ENCODE data around the gene CELF2. TPM values are rescaled to one million over a fixed set of nuclear protein-coding genes. Genes with fewer than 3 reads are reported as not detected.

CELF2 gene
- total RNA-seq, 1 experiment from 2014 or later, result 0.07 TPM

DNA sequence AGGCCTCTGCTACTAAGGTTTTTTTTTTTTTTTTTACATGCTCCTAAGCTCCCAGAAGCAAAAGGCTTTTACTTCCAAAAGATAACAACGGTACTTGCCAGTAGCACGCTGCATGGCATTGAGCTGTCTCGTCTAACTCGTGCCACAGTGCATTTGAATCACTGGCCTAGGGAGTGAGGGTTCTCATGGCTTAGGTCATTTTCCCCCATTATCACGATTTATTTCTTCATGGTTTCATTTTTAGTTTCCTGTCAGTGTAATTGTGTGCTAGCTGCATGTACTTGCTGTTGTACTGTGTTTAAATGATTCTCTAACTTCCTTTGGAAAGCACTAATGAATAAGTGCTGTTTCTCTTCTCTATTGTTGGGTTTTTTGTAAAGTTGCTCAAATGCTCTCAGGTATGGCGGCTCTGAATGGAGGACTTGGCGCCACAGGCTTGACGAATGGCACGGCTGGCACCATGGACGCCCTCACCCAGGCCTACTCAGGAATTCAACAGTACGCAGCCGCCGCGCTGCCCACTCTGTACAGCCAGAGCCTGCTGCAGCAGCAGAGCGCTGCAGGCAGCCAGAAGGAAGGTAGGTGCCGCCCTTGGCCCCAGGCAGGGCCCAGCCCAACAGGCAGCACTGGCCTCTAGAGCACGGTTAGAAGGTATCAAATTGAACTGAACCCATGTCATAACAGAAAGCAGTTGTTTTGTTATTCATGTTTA lies 303.3 kb downstream of the CELF2 start:
- BruUV-seq (replicated peaks), result no TSS peak
- TF ChIP-seq, protein P1, sequence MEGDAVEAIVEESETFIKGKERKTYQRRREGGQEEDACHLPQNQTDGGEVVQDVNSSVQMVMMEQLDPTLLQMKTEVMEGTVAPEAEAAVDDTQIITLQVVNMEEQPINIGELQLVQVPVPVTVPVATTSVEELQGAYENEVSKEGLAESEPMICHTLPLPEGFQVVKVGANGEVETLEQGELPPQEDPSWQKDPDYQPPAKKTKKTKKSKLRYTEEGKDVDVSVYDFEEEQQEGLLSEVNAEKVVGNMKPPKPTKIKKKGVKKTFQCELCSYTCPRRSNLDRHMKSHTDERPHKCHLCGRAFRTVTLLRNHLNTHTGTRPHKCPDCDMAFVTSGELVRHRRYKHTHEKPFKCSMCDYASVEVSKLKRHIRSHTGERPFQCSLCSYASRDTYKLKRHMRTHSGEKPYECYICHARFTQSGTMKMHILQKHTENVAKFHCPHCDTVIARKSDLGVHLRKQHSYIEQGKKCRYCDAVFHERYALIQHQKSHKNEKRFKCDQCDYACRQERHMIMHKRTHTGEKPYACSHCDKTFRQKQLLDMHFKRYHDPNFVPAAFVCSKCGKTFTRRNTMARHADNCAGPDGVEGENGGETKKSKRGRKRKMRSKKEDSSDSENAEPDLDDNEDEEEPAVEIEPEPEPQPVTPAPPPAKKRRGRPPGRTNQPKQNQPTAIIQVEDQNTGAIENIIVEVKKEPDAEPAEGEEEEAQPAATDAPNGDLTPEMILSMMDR (IDR thresholded peaks at IDR 0.05; ENCODE audit: unreplicated experiment), result no peak
- POLR2A ChIA-PET, result interaction anchor here (0.6 to 0.7 kb wide), 2 partner anchors 36 to 137 kb away, joined by 3 to 5 read pairs; no protein-coding TSS in a partner anchor
- CTCF ChIA-PET, result interaction anchor here (0.6 kb wide), 3 partner anchors 991 to 1974 kb away, joined by 3 to 4 read pairs (median 3); no protein-coding TSS in a partner anchor
- H3K27ac Mint-ChIP-seq (ENCODE audit: low read depth, unreplicated experiment), result no peak overlapping the region
- H3K27me3 Mint-ChIP-seq (ENCODE audit: insufficient read depth, unreplicated experiment), result peaks cover 3% of the 10 kb centered on the region
- H3K36me3 Mint-ChIP-seq (ENCODE audit: insufficient read depth, unreplicated experiment), result no peaks in the 10 kb centered on the region
- no peak for DNase-seq (ENCODE audit: unreplicated experiment)
- H3K4me3 Mint-ChIP-seq (ENCODE audit: unreplicated experiment), result no peak overlapping the region
- no peaks in the 10 kb centered on the region for H3K9me3 Mint-ChIP-seq (ENCODE audit: unreplicated experiment)
- no peaks in the 10 kb centered on the region for H3K4me1 Mint-ChIP-seq (ENCODE audit: insufficient read depth, unreplicated experiment)
- intact Hi-C loops (cut with micrococcal nuclease), result no loop called here

DNA sequence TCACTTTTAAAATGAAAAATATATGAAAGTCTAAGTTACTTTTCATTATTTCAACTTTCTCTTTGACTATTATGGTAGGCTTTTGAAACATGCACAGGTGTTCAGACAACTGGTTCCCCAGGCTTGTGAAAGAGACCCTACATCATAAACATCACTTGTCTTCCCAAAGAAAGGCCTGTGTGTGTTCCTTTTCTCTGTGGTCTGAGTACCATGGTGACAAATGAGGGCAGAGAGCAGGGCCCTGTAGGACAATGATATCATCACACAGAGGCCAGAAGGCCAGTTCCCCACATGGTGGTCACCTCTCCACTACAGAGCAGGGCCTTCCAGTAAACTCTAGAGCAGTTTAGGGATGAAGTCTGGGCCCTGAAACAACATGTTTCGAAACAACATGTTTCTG lies 305.0 kb downstream of the CELF2 start:
- ChIA-PET POLR2A (no interaction called here), CTCF (interaction anchor here (0.6 to 0.7 kb wide), 2 partner anchors 51 to 124 kb away, joined by 3 read pairs; no protein-coding TSS in a partner anchor)
- Mint-ChIP-seq H3K36me3 (ENCODE audit: insufficient read depth, unreplicated experiment) (no peaks in the 10 kb centered on the region), H3K4me3 (ENCODE audit: unreplicated experiment) (no peak overlapping the region), H3K4me1 (ENCODE audit: insufficient read depth, unreplicated experiment) (no peaks in the 10 kb centered on the region), H3K9me3 (ENCODE audit: unreplicated experiment) (no peaks in the 10 kb centered on the region), H3K27ac (ENCODE audit: low read depth, unreplicated experiment) (no peak overlapping the region), H3K27me3 (ENCODE audit: insufficient read depth, unreplicated experiment) (no peaks in the 10 kb centered on the region)
- TF ChIP-seq, protein P1 (IDR thresholded peaks at IDR 0.05; ENCODE audit: unreplicated experiment), result no peak
- intact Hi-C loops (cut with micrococcal nuclease), result no loop called here
- DNase-seq (ENCODE audit: unreplicated experiment), result no peak
- BruUV-seq (replicated peaks), result no TSS peak

DNA sequence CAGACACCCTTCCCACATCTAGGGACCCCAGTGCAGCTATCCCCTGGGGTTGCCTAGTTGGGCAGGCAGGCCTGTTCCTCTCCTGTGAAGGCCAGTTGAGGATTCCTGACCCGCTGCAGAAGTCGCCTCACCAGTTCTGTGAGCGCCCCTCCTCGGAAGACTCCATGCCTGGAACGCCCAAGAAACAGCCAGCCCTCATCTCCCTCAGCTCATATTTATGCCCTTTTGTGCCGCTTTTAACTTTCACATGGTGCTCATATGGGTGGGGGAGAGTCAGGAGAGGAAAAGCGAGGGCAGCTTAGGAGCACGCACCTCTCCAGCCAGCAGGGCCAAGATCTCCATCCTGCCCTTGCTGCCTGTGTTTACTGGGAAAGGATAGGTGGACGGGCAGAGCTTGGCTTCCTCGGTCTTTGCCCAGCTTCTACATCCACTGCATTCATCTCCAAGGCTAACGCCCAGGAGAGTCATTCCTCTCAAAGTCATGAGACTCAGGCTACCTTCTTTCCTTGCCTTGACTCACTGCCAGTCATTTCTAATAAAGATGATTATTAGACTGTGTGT lies 307.2 kb downstream of the CELF2 start:
- TF ChIP-seq, protein P1 (IDR thresholded peaks at IDR 0.05; ENCODE audit: unreplicated experiment), result no peak
- intact Hi-C loops (cut with micrococcal nuclease), result no loop called here
- H3K9me3 Mint-ChIP-seq (ENCODE audit: unreplicated experiment), result no peaks in the 10 kb centered on the region
- no TSS peak for BruUV-seq (replicated peaks)
- H3K27ac Mint-ChIP-seq (ENCODE audit: low read depth, unreplicated experiment), result no peak overlapping the region
- no peaks in the 10 kb centered on the region for H3K4me1 Mint-ChIP-seq (ENCODE audit: insufficient read depth, unreplicated experiment)
- no peak for DNase-seq (ENCODE audit: unreplicated experiment)
- H3K27me3 Mint-ChIP-seq (ENCODE audit: insufficient read depth, unreplicated experiment), result no peaks in the 10 kb centered on the region
- no peaks in the 10 kb centered on the region for H3K36me3 Mint-ChIP-seq (ENCODE audit: insufficient read depth, unreplicated experiment)
- ChIA-PET CTCF (no interaction called here), POLR2A (no interaction called here)
- no peak overlapping the region for H3K4me3 Mint-ChIP-seq (ENCODE audit: unreplicated experiment)

DNA sequence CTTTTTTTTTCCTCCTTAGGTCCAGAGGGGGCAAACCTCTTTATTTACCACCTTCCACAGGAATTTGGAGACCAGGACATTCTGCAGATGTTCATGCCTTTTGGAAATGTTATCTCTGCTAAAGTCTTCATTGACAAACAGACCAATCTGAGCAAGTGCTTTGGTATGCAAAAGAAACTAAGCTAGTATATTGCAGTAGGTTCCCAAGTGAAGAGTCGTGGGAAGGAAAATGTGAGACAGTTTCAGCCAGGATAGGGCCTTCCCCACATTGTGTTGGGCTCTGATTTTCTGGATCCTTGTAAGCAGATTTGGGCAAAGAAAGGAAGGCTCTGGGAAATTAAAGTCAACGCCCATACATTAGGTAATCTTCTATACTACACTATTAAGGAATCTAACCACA lies 308.1 kb downstream of the CELF2 start:
- Mint-ChIP-seq H3K9me3 (ENCODE audit: unreplicated experiment) (no peaks in the 10 kb centered on the region), H3K27ac (ENCODE audit: low read depth, unreplicated experiment) (no peak overlapping the region), H3K4me3 (ENCODE audit: unreplicated experiment) (no peak overlapping the region), H3K4me1 (ENCODE audit: insufficient read depth, unreplicated experiment) (no peaks in the 10 kb centered on the region), H3K36me3 (ENCODE audit: insufficient read depth, unreplicated experiment) (no peaks in the 10 kb centered on the region), H3K27me3 (ENCODE audit: insufficient read depth, unreplicated experiment) (no peaks in the 10 kb centered on the region)
- no TSS peak for BruUV-seq (replicated peaks)
- peak; percentile 16 for DNase-seq (ENCODE audit: unreplicated experiment)
- intact Hi-C loops (cut with micrococcal nuclease), result no loop called here
- ChIA-PET CTCF (interaction anchor here (0.7 kb wide), 1 partner anchor 41 kb away, joined by 4 read pairs; no protein-coding TSS in a partner anchor), POLR2A (no interaction called here)
- TF ChIP-seq, protein P1 (IDR thresholded peaks at IDR 0.05; ENCODE audit: unreplicated experiment), result no peak

Data from MCF 10A (cell line).